HG03520 (cell line): ENCODE measurements around the gene LIF.

Experiments used
- ATAC-seq: cut with Tn5 transposase; IDR thresholded peaks from one replicate; pipeline ENCODE4 v1.9.1; 2021; ENCODE audit warnings: mild to moderate bottlenecking, moderate library complexity; ENCODE audit not compliant: unreplicated experiment

The LIF gene

DNA sequence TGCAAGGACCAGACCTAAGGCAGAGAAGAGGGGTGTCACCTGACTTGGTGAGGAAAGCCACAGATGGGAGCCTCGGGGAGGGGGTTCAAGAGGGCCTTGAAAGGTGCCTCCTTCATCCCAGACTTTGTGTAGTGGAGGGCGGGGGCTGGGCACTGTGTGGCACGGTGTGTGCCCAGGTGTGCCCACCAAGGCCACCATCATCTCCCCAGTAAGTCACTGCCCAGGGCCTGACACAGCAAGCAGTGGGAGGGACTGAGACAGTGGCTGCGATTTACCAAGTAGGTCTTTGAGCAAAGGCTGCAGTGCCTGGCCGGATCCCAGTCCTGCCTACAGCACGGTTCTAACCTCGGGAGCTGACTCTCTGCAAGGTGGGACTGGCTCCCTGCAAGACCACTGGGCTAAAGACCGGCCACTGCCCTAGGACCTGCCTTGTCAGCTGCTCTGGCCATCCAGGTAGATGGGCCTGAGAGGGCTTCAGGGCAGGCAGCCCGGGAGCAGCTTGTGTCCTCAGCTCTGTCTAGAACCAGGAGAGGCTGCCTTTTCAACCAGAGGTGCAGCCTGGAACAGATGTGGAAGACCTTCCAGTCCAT lies 18.7 kb upstream of the LIF start:
- no peak for ATAC-seq

DNA sequence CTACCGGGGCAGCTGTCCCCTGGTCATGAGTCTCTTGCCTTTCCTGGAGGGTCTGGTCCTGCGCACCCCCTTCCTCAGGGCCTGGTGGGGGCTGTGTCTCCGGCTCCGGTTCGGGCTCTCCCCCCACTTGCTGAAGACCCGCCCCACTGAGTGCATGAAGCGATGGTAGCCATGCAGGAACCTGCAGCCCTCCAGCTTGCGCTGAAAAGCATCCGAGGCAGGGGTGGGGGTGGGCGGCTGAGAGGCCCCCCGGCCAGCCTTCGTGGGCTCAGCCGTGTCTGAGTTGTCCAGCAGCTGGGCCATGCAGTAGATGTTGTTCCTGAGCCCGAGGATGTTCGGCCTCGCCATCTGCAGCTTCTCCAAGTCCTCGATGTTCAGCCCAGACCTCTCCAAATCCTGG lies 17.3 kb upstream of the LIF start:
- ATAC-seq = no peak

DNA sequence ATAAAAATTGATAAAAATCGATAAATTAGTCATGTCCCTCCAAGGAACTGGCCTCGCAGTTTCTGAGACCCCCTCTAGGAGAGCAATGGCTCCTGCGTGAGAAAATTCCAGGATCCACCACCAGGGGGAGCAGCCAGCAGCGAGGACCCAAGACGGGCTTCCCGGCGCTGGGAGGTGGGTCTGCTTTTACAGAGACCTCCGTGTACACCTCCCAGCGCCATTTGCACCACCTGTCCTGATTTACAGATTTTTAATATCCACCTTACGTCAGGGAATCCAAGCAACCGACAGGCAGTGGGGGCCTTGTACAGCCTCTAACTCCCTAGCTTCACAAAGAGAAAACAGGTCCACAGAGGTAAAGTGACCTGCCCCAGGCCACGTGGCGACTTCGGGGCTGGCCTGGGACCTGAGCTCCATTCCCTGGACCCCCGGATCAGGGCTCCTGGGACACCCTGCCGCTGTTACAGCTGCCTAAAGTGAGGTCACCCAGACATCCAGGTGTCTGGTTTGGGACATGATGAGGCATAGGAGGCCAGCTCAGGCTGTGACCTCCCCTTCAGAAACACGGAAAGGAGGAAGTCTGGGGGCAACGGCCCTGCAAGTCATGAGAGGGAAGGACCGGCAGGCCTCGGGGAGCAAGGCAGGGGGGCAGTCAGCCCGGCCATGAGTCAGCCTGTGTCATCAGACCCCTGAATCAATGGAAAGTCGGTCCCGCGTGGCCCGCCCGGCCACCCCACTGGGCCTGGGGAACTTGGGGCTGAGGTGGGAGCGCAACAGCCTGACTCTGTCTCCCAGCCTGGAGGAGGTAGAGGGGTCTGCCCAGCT lies 16.6 kb upstream of the LIF start:
- no peak for ATAC-seq

DNA sequence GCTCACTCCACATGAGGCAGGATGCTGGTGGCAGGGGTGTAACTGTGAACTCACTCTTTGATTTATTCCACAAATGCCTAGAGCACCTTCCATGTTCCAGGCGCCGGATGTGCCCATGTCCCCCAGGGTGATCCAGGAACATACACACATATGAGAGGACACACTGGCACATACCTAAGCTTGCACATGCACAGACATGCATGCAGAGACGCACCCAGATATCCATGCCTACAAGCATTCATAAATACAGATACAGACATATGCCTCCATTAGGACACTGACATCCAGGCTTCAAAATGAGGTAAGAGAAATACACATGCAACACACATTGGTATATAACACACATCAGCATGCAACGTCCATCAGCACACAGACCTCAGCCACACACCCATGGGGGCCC lies 15.6 kb upstream of the LIF start:
- no peak for ATAC-seq

DNA sequence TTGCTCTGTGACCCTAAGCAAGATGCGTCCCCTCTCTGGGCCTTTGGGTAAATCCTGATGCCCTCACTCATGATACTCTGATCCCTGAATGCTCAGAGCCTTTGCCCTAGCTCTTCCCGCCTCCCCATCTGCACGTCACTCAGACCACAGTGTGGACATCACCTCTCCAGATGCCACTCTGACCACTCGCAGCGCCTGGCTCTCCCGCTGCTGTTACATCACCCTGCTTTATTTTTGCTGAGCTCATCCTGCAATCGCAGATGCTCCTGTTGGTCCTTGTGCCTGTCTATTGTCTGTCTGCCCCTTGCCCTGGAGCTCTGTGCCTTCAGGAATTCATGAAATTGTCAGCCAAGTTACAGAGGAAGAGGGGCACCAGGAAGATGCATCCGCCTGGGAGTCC lies 14.6 kb upstream of the LIF start:
- no peak for ATAC-seq

DNA sequence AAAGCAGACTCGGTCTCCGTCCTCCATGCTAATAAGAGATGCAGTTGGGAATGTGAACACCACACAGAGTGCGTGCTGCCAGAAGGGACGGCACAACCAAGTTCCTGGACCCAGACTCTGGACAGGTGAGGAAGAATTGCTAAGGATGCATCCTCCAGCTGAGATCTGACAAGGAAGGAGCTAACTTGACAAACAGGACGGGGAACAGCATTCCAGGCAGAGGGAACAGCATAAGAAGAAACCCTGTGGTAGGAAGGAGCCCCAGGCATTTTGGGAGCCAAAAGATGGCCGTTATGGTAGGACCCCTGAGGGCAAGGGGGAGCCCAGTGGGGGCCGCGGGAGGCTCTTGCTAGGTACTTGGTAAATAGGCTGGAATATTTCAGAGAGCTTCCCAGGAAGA lies 14.1 kb upstream of the LIF start:
- no peak for ATAC-seq

DNA sequence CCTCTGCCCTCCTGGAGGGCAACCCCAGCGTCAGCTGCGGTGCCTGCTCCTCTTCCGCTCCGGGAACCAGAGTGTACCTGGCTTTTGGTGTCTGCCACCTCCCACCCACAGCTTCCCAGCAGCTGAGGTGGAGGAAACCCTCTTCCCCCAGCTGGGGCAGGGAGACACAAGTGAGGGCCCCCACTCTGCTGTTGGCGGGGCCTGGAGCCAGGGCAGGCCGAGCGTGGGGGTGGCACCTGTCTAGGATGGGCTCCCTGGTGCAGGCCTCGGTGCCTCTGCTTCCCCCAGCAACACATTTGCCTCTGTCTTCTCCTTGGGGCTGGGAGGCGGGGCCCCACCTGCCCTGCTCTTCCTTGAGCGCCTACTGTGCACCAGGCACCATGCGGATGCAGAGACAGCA lies 13.7 kb upstream of the LIF start:
- ATAC-seq = no peak

DNA sequence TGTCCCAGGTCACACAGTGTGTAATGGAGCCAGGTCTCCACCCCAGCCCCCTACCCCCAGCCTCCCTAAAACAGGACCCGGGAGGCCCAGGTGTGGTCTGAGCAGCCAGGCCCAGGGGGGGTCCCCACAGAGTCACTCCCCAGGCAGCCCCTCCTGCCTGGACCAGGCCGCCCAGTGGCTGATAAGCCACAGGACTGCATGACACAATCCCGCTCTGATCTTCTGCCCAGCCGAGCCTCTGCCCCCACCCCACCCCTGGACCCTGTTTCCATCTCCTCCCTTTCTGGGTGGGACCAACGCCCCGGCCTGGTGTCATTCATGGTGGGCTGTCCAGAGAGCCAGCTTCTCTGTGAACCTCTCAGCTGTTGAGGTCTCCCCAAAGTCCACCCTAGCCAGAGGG lies 7.8 kb upstream of the LIF start:
- ATAC-seq = no peak

DNA sequence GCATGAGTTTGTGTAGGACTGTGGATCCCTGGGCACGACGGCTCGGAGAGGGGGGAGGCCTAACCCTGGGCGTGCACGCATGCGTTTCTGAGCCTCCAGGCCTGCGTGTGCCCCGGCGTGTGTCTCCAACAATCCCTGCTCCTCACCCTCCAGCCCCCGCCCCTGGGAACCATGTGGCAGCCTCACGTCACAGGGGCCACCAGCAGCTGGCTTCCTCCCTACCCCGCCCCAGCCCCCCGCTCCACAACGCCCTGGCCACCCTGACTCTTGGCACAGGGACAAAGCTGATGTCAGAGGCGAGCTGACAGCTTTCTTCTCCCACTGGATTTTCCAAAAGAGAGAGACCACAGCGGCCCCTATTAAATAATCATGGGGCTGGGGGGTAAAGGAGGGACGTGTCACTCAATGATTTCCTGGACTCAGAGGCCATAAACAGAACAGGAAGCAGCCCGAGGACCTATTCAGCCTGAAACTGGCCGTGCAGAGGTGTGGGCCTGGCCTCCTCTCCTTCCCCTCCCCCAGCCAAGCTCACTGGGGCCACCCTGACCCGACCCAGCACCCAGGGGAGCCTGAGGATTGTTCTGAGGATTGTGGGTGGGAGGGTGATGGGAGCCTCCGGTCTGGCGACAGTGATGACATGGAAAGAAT lies 6.8 kb upstream of the LIF start:
- ATAC-seq = no peak

DNA sequence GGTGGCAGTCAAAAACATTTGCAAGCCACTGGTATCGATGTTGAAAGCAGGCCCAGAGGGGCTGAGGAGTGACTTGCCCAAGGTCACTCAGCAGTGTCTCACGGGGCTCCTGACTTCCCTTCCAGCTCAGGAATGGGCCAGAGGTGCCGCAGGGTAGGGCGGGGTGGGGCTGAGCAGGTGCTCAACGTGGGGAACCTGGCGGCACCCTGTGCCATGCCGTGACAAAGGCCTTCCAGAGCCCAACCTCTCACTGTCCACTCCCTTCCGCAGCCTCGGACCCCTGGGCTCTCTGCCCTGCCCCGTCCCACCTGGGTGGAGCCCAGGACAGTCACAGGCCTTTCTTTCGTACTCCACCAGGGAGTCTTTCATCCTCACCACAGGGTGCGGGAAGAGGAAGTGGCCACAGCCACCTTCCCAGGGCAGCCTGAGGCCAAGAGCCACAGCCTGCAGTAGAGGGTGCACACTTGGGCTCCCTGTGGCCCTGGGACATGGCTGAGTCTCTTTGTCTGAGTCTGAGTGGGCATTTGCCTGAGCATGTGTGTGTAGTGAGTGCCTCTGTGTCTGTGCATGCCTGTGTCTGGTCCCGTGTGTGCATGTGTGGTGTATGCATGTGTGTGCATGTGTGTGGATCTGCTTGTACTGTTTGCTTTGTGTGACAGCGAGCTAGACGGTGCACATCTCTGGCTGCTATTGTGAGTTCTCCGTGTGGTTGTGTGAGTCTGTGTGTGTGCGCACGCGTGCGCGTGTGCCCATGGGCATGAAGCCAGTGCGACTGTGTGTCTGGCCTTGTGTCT lies 6.0 kb upstream of the LIF start:
- no peak for ATAC-seq

DNA sequence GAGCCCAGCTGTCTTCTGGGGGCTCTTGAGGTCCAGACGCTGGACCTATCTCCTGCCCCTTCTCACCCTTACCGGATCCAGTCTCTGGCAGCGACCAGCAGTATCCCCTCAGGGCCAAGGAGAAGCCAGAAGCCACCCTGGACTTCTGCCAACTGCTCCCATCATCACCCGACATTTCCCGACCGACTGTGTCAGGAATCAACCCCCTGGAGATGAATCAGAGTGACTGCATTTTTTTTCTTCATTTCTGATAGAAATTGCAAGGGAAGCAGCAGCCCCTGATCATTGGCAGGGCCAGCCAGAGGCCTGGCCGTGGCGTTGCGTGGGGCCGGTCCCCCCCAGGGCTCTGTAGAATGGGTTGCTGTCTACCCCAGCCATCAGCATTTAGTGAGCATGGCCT lies 5.2 kb upstream of the LIF start:
- ATAC-seq = no peak

DNA sequence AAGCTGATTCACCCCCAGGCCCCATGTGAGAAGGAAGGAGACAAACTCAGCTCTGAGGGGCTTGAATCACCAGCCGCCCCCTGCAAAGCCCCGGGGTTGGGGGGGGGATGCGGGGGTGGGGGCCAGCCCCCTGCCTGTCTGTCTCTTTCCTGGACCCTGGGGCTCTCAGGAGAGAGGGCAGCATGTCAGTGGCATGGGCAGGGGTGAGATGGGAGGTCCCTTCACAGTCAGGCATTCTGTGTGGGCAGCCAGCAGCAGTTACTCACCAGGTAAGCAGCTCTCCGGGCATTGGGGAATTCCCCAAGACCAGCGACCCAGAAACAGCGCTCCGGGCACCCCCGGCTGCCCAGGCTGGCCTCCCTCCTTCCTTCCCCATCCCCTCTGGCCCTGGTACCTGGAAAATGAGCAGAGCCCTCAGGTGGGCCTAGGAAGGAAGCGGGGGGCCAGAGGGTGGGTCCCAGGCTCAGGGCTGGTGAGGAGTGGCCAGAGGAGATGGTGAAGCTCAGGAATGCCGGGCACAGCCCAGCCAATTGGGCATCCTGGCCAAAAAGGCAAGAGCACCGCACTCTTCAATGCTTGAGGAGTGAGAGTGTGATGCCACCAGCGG lies 4.2 kb upstream of the LIF start:
- ATAC-seq = no peak

DNA sequence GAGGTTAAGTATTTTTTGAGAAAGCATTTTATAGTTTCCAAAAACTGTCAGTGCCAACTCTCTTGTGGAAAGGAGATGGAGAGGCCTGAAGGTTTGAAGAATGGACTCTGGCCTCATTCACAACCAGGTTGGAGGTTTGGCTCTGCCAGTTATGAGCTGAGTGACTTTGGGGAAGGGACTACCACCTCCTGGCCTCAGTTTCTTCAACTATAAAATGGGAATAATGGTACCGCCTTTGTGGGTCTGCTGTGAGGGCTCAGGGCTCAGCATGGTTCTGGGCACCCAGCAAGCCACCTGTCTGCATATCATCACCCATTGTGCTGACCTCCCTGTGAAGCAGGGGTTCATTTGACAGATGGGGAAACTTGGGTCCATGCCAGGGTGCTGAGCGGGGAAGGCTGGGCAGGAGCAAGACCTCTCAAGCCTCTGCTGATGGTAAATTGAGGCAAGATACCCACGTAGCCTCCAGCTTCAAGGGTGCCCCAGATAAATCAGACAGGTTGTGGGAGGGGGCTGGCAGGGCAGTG lies 3.5 kb upstream of the LIF start:
- no peak for ATAC-seq

DNA sequence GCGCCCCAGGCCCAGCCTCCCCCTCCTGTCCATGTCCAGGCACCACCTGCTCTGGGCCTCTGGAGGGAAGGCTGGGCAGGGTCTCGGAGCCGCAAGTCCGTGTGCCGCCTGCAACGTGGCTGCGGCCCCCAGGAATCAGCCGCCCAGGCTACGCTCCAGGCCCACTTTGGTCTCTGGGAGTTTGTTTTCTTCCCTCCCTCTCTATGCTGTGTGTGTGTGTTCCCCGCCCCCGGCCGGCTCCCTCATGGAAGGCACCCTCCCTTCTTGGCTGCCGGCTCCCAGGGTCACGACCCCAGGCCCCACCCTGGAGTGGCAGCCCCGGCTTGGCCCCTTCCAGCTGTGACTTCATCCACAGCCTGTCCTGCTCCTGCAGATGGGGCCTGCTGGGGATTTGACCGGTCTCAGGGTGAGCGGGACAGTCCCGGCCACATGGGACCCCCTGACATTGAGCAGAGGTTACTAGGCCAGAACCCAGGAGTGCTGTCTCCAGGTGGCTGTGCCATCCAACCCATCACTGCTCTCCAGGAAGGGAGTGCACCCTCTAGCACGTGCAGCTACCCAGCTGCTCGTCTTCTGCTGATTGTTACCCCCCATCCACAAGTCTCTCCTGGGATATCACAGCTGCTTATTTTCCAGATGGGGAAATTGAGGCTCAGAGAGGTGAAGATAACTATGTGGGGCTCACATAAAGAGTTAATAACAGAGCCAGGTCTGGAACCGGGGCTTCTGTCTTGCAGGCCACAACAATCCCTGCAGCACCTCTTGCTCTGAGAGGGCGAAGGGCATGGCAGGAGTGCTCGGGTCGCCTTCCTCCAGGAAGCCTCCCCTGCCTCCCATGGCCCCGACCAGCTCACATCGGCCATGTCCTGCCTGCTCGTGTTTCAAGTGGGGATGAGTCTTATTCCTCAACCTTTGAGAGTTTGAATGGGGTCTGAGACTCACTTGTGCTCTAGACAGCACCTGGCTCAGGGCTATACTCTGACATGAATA lies 2.8 kb upstream of the LIF start:
- ATAC-seq = no peak

DNA sequence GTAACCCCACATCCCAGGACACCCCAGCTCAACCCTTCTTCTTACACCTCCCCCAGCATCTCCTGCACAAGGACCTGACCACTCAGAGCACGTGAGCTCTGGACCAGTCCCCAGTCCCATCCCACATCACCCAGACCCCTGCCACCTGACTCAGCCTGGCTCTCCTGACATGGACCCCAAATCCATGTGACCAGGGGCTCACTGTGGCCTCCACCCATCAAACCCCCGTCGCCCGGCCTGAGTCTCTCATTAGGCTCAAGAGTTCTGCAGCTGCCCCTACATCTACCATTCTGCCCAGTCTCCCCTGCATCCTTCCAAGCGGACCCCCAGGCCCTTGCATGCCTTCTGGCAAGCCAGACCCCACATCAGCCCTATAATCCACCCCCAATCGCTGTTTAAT lies 1.9 kb upstream of the LIF start:
- no peak for ATAC-seq

DNA sequence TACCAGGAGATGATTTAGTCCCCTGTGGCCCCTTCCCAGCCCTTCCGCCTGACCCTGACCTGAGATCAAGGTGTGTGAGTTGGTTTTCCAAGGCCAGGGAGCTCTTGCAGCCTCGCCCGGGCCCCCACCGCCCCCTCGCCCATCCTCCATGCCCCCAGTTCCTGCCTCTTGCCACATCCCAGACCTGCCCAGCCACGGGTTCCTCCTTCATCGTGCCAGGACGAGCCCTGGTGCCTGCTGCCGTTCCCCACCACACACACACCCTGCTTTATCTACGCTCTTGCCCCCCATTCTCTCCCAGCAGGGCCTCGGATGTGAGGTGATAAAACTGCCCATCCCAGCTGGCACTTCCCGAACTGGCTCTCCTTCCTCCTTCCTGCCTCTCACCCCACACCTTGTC lies 1.4 kb upstream of the LIF start:
- ATAC-seq = no peak

DNA sequence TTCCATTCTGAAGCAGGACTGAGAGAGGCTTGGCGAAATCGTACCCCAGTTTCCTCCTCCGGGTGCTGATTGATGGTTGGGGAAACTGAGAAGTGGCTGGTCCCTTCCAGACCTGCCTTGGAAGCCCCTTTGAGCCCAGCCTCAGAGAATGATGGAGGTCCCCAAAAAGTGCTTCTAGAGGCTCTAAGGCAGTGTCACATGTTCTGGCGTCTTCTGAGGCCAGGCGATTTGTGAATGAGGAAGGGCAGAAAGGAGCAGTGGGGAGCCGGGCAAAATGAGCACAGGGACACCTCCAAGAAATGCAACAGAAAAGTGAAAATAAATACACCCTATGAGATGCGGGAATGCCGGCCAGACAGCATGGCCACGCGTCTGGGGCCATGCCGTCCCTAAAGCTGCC lies 1.0 kb upstream of the LIF start:
- ATAC-seq = no peak

DNA sequence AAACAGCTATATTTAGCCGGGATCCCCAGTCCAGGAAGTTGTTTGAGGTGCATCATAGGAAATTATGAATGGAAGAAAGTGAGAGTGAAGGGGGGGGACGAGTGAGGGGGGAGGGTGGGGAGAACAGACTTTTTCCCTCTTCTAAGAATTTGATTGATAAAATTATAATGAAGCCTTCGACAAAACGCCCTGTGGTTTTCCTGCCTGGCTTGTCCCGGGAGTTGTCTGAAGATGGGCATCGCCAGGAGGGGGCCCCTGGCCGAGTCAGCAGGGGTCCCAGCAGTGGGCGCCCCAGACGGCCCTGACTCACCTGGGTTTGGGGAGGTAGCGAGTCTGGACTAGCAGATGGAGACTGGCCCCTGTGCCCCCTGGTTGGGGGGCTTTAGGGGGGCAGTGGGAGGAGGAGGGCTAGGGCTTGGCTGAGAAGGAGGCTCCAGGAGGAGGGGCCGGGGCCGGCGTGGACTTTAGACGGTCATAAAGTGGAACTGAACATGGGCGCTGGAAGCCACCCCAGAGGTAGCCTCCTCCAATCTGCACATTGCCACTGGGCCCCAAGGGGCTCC lies 336 bp upstream of the LIF start:
- no peak for ATAC-seq

DNA sequence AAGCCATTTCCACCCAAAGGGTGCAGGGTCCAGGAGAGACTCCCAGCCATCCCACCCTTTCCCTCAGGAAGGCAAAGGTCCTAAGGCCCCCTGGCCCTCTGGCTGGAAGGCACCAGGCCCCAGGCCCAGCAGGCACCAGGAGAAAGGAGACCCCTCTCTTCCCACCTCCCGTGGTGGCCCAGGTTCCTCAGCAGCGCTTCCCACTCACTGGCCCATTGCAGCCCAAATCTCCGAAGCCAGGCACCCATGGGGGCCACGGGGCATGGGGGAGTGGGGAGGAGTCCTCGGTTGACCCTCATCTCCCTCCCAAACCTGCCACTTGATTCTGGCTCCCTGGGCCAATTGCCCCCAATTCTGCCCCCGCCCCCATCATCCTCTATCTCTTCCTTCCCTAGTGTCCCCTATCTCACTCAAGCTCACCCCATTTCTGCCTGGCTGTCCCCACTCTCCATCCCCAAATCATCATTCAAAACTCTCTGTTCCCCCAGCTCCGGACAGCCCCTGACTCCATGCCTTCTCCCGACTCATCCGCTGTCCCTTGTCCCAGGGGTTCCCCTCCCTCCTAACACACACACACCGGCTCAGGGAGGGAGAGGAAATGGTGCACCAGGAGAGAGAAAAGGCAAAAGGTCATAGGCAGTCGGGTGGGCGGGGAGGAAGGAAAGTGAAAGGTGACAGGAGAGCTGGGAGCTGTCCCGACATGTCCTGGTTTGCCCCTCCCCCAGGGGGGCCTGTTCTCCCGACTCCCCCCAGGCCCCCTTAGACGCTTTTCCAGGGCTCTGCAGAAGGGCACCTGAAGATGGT lies 1.2 kb downstream of the LIF start:
- ATAC-seq = no peak
